ENCODE data around the gene FBLL1.

Gene FBLL1

GRCh38 chr5:168537176-168537575 is 8.1 kb downstream of the FBLL1 start:
- no peaks in the 10 kb centered on the region for H3K4me1 ChIP-seq (ENCODE audit: insufficient read depth, low read length, severe bottlenecking)
- no peaks in the 10 kb centered on the region for H4K20me1 ChIP-seq (ENCODE audit: insufficient read depth, low read length)
- H3K9me3 ChIP-seq (ENCODE audit: low read length): no peaks in the 10 kb centered on the region
- H2AFZ ChIP-seq (ENCODE audit: low read length): no peak overlapping the region
- H3K9ac ChIP-seq (ENCODE audit: low read length): no peak overlapping the region
- H3K27ac ChIP-seq (ENCODE audit: low read depth, low read length, poor library complexity, severe bottlenecking): no peak overlapping the region
- no peaks in the 10 kb centered on the region for H3K9me2 ChIP-seq (ENCODE audit: low read depth, low read length)
- H3K4me3 ChIP-seq (ENCODE audit: low read depth, low read length, poor library complexity, severe bottlenecking): no peak overlapping the region
- no peaks in the 10 kb centered on the region for H3K36me3 ChIP-seq (ENCODE audit: insufficient read depth, low read length)
- no peak overlapping the region for H3K4me2 ChIP-seq (ENCODE audit: low read length)
- H3F3A ChIP-seq (ENCODE audit: insufficient read depth, low read length): no peaks in the 10 kb centered on the region
- H3K79me2 ChIP-seq (ENCODE audit: insufficient read depth, low read length): no peaks in the 10 kb centered on the region
- TF ChIP-seq, protein P1, sequence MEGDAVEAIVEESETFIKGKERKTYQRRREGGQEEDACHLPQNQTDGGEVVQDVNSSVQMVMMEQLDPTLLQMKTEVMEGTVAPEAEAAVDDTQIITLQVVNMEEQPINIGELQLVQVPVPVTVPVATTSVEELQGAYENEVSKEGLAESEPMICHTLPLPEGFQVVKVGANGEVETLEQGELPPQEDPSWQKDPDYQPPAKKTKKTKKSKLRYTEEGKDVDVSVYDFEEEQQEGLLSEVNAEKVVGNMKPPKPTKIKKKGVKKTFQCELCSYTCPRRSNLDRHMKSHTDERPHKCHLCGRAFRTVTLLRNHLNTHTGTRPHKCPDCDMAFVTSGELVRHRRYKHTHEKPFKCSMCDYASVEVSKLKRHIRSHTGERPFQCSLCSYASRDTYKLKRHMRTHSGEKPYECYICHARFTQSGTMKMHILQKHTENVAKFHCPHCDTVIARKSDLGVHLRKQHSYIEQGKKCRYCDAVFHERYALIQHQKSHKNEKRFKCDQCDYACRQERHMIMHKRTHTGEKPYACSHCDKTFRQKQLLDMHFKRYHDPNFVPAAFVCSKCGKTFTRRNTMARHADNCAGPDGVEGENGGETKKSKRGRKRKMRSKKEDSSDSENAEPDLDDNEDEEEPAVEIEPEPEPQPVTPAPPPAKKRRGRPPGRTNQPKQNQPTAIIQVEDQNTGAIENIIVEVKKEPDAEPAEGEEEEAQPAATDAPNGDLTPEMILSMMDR (IDR thresholded peaks at IDR 0.05; ENCODE audit: low read length): no peak
- no peak for TF ChIP-seq EZH2 (IDR thresholded peaks at IDR 0.05; ENCODE audit: borderline replicate concordance, low read length)
- H3K27me3 ChIP-seq (ENCODE audit: insufficient read depth, low read length): no peaks in the 10 kb centered on the region

DNA sequence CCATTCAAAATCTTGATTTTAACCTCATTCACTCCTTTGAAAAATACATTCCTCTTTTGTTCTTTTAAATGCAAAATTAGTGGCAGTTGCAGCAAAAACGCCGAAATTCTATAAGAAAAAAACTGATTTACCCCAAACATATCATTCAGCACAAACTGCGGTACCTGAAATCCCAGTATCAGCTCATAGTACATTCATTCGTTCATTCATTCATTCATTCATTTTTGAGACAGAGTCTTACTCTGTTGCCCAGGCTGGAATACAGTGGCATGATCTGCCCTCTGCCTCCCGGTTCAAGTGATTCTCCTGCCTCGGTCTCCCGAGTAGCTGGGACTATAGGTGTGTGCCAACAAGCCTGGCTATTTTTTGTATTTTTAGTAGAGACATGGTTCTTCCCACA is 20.4 kb downstream of the FBLL1 start:
- H3K9me3 ChIP-seq (ENCODE audit: low read length): no peaks in the 10 kb centered on the region
- TF ChIP-seq, protein P1 (IDR thresholded peaks at IDR 0.05; ENCODE audit: low read length): no peak
- no peak for TF ChIP-seq EZH2 (IDR thresholded peaks at IDR 0.05; ENCODE audit: borderline replicate concordance, low read length)
- H4K20me1 ChIP-seq (ENCODE audit: insufficient read depth, low read length): no peaks in the 10 kb centered on the region
- H3F3A ChIP-seq (ENCODE audit: insufficient read depth, low read length): no peaks in the 10 kb centered on the region
- H3K4me3 ChIP-seq (ENCODE audit: low read depth, low read length, poor library complexity, severe bottlenecking): no peak overlapping the region
- H3K79me2 ChIP-seq (ENCODE audit: insufficient read depth, low read length): no peaks in the 10 kb centered on the region
- H3K27me3 ChIP-seq (ENCODE audit: insufficient read depth, low read length): no peaks in the 10 kb centered on the region
- H3K27ac ChIP-seq (ENCODE audit: low read depth, low read length, poor library complexity, severe bottlenecking): no peak overlapping the region
- H2AFZ ChIP-seq (ENCODE audit: low read length): no peak overlapping the region
- H3K4me1 ChIP-seq (ENCODE audit: insufficient read depth, low read length, severe bottlenecking): no peaks in the 10 kb centered on the region
- H3K9me2 ChIP-seq (ENCODE audit: low read depth, low read length): no peaks in the 10 kb centered on the region
- no peak overlapping the region for H3K4me2 ChIP-seq (ENCODE audit: low read length)
- H3K9ac ChIP-seq (ENCODE audit: low read length): no peak overlapping the region
- peaks cover 68% of the 10 kb centered on the region for H3K36me3 ChIP-seq (ENCODE audit: insufficient read depth, low read length)

GRCh38 chr5:168550656-168551055 is 21.6 kb downstream of the FBLL1 start:
- H3K9me3 ChIP-seq (ENCODE audit: low read length): no peaks in the 10 kb centered on the region; the same call in 1 of the 2 replicates
- H3K9ac ChIP-seq (ENCODE audit: low read length): no peak overlapping the region
- no peak overlapping the region for H3K4me3 ChIP-seq (ENCODE audit: low read depth, low read length, poor library complexity, severe bottlenecking)
- no peaks in the 10 kb centered on the region for H4K20me1 ChIP-seq (ENCODE audit: insufficient read depth, low read length)
- H3F3A ChIP-seq (ENCODE audit: insufficient read depth, low read length): no peaks in the 10 kb centered on the region
- H3K36me3 ChIP-seq (ENCODE audit: insufficient read depth, low read length): peaks cover 79% of the 10 kb centered on the region
- no peak for TF ChIP-seq EZH2 (IDR thresholded peaks at IDR 0.05; ENCODE audit: borderline replicate concordance, low read length)
- TF ChIP-seq, protein P1 (IDR thresholded peaks at IDR 0.05; ENCODE audit: low read length): no peak
- no peak overlapping the region for H3K4me2 ChIP-seq (ENCODE audit: low read length)
- H3K4me1 ChIP-seq (ENCODE audit: insufficient read depth, low read length, severe bottlenecking): no peaks in the 10 kb centered on the region
- H3K9me2 ChIP-seq (ENCODE audit: low read depth, low read length): no peaks in the 10 kb centered on the region
- H3K27me3 ChIP-seq (ENCODE audit: insufficient read depth, low read length): no peaks in the 10 kb centered on the region
- no peaks in the 10 kb centered on the region for H3K79me2 ChIP-seq (ENCODE audit: insufficient read depth, low read length)
- no peak overlapping the region for H2AFZ ChIP-seq (ENCODE audit: low read length)
- H3K27ac ChIP-seq (ENCODE audit: low read depth, low read length, poor library complexity, severe bottlenecking): no peak overlapping the region
